CD4-positive, alpha-beta T cell treated with Interleukin-15 for 4 hours (primary cell): Measurements from ENCODE around the gene PPP6R2.
"Not testable (repeated sequence)": the region's sequence is repeated elsewhere in the genome, so short reads cannot be mapped to it uniquely, and the experiment has no call there.

Source experiments
- DNase-seq: peaks from one replicate; pipeline ENCODE4 v3.0.0-alpha.2; 2020; ENCODE audit warnings: low spot score

The PPP6R2 gene

GRCh38 chr22:50401907-50402306, 58.8 kb downstream of the PPP6R2 start:
- no peak for DNase-seq

GRCh38 chr22:50403701-50404101, 60.6 kb downstream of the PPP6R2 start:
- no peak for DNase-seq

DNA sequence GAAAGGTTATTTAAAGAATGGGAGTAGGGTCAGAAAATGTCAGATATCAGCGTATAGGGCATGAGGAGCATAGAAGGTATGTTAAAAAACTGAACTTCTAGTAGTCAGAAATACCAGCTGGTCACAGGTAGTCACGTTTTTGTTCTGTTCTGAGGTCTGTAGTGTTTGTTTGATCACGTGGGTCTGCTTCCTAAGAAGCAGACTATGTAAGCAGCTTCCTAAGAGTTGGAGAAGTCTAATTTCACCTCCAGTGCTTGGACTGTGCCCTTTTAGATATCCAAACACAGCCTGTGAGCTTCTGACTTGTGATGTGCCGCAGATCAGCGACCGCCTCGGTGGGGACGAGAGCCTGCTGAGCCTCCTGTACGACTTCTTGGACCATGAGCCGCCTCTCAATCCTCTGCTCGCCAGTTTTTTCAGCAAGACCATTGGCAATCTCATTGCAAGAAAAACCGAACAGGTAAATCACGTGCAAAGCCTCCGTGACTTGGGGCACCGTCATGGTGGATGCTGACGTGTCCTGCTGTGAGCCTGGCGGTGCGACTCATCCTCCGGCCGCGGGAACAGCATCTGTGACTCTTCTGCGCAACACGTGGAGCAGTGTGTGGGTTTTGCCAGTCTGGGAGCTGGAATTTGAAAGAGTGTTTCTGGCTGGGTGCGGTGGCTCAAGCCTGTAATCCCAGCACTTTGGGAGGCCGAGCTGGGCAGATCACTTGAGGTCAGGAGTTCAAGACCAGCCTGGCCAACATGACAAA, 63.5 kb downstream of the PPP6R2 start:
- DNase-seq, result no peak

- no peak for DNase-seq
Observed at GRCh38 chr22:50408311-50408710, 65.2 kb downstream of the PPP6R2 start.

- not testable (repeated sequence) for DNase-seq
Observed at GRCh38 chr22:50408954-50409353, 65.8 kb downstream of the PPP6R2 start.

DNA sequence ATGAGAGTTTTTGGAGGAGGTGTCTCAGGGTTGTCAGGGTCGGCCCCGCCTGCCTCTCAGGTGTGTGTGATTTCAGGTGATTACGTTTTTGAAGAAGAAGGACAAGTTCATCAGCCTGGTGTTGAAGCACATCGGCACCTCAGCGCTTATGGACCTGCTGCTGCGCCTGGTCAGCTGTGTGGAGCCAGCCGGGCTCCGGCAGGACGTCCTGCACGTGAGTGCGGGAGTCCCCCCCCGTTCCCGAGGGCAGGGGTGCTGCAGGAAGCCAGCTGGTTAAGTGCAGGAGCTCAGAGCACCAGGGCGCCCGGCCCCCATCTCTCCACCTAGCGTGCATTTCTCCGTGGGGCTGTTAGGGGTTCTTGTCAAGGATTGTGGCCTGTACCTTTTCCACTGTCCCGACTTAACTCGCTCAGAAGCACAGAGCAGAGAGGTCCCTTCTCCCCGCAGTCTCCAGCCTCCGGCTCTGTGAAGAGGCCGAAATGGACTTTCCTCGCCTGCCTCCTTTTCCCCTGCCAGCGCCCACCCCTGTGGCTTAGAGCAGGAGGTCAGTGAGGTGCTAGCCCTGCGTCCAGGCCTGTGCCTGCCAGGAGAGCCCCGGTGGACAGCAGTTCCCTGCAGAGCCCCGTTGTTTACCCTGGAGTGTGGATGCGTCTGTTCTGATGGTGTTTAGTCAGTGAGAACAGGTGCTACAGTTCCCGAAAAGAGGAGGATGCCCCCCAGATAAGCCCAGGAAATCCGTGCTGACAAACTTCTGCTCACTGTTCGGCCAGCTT, 71.5 kb downstream of the PPP6R2 start:
- no peak for DNase-seq

- DNase-seq, result no peak
Observed at GRCh38 chr22:50415426-50415825, 72.3 kb downstream of the PPP6R2 start.

DNA sequence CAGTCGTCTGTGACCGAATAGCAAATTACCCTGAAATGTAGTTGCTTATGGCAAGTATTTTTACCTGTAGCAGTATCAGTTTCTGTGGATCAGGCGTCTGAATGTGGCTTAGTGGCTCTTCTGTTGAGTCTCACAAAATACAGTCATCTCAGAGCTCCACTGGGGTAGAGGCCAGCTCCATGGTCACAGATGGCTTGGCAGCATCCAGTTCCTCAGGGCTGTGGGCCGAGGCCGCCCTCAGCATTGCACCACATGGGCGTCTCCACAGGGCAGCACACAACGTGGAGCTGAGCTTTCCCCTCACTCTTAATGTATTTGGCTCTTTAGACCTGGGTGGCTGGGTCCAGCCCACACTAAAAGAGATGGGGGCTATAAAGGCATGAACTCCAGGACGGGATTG, 73.9 kb downstream of the PPP6R2 start:
- no peak for DNase-seq

DNA sequence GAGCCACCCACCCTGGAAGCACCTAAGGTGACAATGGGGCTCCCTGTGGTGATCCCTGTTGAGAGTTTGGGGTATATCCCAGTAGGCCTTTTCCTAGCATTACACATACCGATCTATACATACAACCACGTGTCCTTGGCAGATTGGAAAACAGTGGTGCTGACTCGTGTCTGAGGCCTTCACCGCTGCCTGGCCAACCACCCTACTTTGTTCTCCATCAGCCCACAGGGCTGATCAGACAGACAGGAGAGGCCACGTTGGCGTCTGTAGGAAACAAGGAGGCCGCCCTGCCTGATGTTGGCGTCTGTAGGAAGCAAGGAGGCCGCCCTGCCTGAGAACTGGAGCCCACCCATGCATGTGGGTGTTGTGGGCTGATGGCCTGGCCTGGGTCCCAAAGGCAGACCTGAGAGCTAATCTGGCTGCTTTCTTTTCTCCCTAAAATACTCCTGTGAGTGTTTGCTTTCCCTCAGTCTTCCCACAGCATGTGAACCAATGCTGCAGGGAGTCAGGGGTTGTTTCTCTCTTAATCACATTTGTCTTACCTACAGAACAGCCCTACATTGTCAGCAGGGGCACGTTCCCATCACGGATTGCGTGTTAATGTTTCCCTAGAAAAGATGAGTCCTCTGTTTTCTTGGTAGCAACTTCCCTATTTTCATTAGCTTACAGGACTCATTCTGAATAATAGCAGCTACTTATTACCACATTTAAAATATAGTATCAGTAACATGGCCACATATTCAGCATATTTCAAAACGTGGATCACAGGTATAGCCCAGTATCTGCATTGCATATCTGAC, 74.5 kb downstream of the PPP6R2 start:
- no peak for DNase-seq

GRCh38 chr22:50418624-50419023, 75.5 kb downstream of the PPP6R2 start:
- no peak for DNase-seq

- no peak for DNase-seq
Observed at GRCh38 chr22:50419116-50419515, 76.0 kb downstream of the PPP6R2 start.

DNA sequence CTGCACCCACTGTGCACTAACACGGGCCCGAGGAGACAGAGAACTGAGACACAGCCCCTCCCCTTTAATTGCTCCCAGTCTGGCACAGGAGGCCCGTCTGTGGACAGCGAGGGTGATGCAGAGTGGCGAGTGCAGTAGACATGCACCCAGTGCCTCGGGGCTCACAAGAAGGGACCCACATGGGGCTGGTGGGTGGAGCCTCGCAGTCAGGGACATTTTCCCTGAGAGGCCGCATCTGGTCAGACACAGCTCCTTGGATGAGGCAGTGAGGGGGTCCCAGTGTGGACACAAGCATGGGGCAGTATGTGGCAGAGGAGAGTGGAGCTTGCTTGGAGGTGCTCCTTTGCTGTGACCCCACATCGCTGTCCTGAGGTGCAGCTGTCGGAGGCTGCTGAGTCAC, 76.9 kb downstream of the PPP6R2 start:
- DNase-seq, result no peak

- DNase-seq, result no peak
Observed at GRCh38 chr22:50420581-50420980, 77.5 kb downstream of the PPP6R2 start.

DNA sequence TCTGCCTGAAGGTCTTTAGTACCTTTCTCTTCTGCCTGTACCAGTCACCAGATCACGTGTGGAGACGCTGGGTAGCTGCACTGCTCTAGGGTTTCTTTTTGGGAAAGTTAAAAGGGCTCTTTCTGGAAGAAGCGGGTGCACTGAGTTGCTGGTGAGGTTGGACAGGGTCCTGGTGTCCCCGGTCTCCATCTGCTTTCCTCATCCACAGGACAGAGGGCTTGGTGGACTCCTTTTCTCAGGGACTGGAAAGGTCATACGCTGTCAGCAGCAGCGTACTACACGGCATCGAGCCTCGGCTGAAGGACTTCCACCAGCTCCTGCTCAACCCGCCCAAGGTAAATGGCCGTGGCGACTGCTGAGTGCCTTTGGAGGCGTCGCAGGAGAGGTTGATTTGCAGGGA, 78.9 kb downstream of the PPP6R2 start:
- DNase-seq, result no peak

DNA sequence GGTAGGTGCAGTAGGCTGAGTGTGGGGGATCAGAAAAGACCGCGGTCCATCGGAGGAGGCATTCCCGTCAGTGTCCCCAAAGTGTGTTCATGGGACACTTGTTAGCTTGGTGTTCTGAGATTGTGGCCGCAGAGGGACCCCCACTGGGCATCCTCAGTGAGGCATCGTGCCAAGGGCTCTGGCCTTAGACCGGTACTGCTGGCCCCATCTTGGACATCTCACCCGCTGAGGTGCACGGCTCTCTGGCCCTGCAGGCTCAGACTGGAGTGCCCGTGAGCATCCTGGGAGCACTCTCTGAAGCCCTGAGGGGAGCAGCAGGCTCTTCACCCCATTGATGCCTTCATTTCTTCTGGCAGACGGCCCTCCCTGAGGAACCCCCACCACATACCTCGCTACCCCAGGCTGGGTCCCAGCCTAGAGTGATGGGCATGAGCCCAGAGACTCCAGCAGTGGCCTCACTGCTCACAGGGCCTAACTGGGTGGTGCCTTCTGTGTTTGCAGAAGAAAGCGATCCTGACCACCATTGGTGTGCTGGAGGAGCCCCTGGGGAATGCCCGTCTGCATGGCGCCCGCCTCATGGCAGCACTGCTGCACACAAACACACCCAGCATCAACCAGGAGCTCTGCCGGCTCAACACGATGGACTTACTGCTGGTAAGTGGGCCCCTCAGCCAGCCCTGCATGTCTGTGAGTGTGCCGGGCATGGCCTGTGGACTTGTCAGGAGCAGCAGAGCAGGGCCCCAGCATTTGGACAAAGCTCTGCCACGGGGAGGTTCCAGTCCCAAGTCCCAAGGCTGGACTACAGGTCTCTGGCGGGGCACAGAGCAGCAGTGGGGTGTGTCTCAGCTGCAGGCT, 80.1 kb downstream of the PPP6R2 start:
- no peak for DNase-seq

DNA sequence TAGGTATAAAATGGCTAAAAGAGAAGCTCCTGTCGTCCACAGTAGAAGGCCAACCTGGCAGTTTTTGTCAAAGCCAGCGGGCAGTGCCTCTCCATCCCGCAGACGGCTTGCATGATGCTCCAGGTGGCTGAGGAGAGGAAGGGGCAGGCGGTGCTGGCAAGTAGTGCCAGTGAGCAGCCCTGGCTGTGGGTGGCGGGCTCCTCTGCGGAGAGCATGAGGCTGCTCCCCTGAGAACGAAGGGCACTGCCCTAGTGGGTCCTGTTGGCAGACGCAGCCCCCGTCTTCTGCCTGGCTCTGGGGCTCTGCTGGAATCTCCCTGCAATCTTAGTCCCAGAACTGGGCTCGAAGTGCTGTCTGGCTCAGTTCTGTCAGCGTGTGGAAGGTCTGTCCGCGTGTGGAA, 80.8 kb downstream of the PPP6R2 start:
- DNase-seq, result no peak

DNA sequence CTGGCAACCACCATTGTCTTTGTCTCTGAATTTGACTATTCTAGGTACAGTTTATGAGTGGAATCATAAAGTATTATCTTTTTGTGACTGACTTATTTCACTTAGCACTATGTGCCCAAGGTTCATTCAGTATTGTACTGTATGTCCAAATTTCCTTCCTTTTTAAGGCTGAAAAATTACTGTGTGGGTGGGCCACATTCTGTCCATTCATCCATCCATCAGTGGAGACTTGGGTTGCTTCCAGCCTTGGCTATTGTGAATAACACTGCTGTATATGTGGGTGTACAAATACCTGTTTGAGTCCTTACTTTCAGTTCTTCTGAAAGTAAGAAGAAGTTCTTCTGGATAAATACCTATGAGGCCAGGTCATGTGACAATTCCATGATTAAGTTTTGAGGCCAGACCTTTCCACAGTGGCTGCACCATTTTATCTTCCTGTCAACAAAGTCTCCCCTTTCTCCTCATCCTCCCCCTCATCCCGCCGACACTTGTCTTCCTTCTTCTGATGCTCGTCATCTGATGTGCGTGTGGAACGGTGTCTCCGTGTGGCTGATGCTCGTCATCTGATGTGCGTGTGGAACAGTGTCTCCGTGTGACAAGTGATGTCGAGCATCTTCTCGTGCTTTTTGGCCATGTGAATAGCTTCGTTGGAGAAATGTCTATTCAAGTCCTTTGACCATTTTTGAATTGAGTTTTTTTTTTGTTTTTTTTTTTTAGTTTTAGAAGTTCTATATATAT, 82.2 kb downstream of the PPP6R2 start:
- DNase-seq, result no peak

GRCh38 chr22:50432131-50432876, 89.2 kb downstream of the PPP6R2 start:
- DNase-seq, result no peak

GRCh38 chr22:50432877-50433510, 89.9 kb downstream of the PPP6R2 start:
- DNase-seq, result not testable (repeated sequence)

DNA sequence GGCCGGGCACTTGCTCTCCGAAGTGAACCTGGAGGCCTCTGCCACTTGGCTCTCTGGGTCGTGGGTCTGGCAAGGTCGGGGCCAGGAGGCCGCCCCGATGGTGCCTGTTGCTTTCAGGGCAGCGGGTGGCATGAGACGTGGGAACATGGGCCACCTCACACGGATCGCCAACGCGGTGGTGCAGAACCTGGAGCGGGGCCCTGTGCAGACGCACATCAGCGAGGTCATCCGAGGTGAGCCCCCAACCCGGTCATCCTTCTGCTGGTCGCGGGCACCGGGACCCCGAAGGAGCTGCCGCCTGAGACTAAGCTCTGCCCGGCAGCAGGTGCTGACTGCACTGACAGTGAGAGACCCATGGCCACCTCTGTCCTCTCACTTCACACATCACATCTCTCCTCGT, 91.7 kb downstream of the PPP6R2 start:
- DNase-seq, result no peak
